ENCODE measurements around the gene PBX3. TPM values are rescaled to one million over a fixed set of nuclear protein-coding genes. Genes with fewer than 3 reads are reported as not detected.

PBX3 gene
- total RNA-seq, 1 donor from 2014 or later = 6.3 TPM

- DNase-seq (ENCODE audit: low read depth) (no peak), FAIRE-seq (no peak)
- Histone ChIP-seq H3K36me3 (ENCODE audit: control insufficient read depth, insufficient read depth, low read length) (no peaks in the 10 kb centered on the region), H3K4me3 (ENCODE audit: low read depth, low read length) (no peak overlapping the region), H3K27me3 (ENCODE audit: control insufficient read depth, insufficient read depth, low read length) (no peaks in the 10 kb centered on the region)
- no peak for TF ChIP-seq CTCF (IDR thresholded peaks at IDR 0.05; ENCODE audit: insufficient read depth, low read length, severe bottlenecking)
These were observed 241.9 kb downstream of the PBX3 start for GRCh38 chr9:125989090-125989501.

- TF ChIP-seq CTCF (IDR thresholded peaks at IDR 0.05; ENCODE audit: insufficient read depth, low read length, severe bottlenecking) = no peak
- Histone ChIP-seq H3K27me3 (ENCODE audit: control insufficient read depth, insufficient read depth, low read length) (no peaks in the 10 kb centered on the region), H3K36me3 (ENCODE audit: control insufficient read depth, insufficient read depth, low read length) (no peaks in the 10 kb centered on the region), H3K4me3 (ENCODE audit: low read depth, low read length) (no peak overlapping the region)
- no peak for FAIRE-seq
- DNase-seq (ENCODE audit: low read depth) = no peak
These were observed 242.5 kb downstream of the PBX3 start for GRCh38 chr9:125989524-125990180.

GRCh38 chr9:125990186-125990792 lies 243.1 kb downstream of the PBX3 start:
- no peak for TF ChIP-seq CTCF (IDR thresholded peaks at IDR 0.05; ENCODE audit: insufficient read depth, low read length, severe bottlenecking)
- DNase-seq (ENCODE audit: low read depth) = no peak
- no peak for FAIRE-seq
- Histone ChIP-seq H3K27me3 (ENCODE audit: control insufficient read depth, insufficient read depth, low read length) (no peaks in the 10 kb centered on the region), H3K36me3 (ENCODE audit: control insufficient read depth, insufficient read depth, low read length) (no peaks in the 10 kb centered on the region), H3K4me3 (ENCODE audit: low read depth, low read length) (no peak overlapping the region)

- H3K27me3 ChIP-seq (ENCODE audit: control insufficient read depth, insufficient read depth, low read length) = peaks cover 2% of the 10 kb centered on the region
- no peak for TF ChIP-seq CTCF (IDR thresholded peaks at IDR 0.05; ENCODE audit: insufficient read depth, low read length, severe bottlenecking)
- DNase-seq (ENCODE audit: low read depth) (no peak), FAIRE-seq (no peak)
- no peak overlapping the region for H3K4me3 ChIP-seq (ENCODE audit: low read depth, low read length)
- H3K36me3 ChIP-seq (ENCODE audit: control insufficient read depth, insufficient read depth, low read length) = no peaks in the 10 kb centered on the region
These were observed 243.6 kb downstream of the PBX3 start for GRCh38 chr9:125990793-125991220.

- no peak for TF ChIP-seq CTCF (IDR thresholded peaks at IDR 0.05; ENCODE audit: insufficient read depth, low read length, severe bottlenecking)
- DNase-seq (ENCODE audit: low read depth) (no peak), FAIRE-seq (no peak)
- peaks cover 2% of the 10 kb centered on the region for H3K27me3 ChIP-seq (ENCODE audit: control insufficient read depth, insufficient read depth, low read length)
- H3K36me3 ChIP-seq (ENCODE audit: control insufficient read depth, insufficient read depth, low read length) = no peaks in the 10 kb centered on the region
- no peak overlapping the region for H3K4me3 ChIP-seq (ENCODE audit: low read depth, low read length)
These were observed 244.8 kb downstream of the PBX3 start for GRCh38 chr9:125991886-125992529.

Data from bronchial epithelial cell (primary cell).